ENCODE measurements around the gene ZNF101. TPM values are rescaled to one million over a fixed set of nuclear protein-coding genes. Genes with fewer than 3 reads are reported as not detected.

Gene ZNF101
- total and polyA plus RNA-seq, 9 of the 15 experiments (the other 6 are each of a cell fraction or from before 2014, with no cell fraction given), result 9.6 to 20.3 (median 12.4) TPM

- TF ChIP-seq PHF8 (IDR thresholded peaks at IDR 0.05; ENCODE audit: borderline replicate concordance, low read length) (peak; percentile 97), GATAD2B (IDR thresholded peaks at IDR 0.05; ENCODE audit: borderline replicate concordance) (no peak), ELF4 (CRISPR knock-in tag; IDR thresholded peaks at IDR 0.05) (no peak), RREB1 (CRISPR knock-in tag; IDR thresholded peaks at IDR 0.05) (0 out of 2 replicates have a peak, but pooled peaks have one; percentile 66), RBM39 (optimal IDR thresholded peaks at IDR 0.05; ENCODE audit: low read depth, low read length) (no peak), NFYB (IDR thresholded peaks at IDR 0.05; ENCODE audit: extremely low read depth, insufficient read length) (peak; percentile 61), HOMEZ (CRISPR knock-in tag; IDR thresholded peaks at IDR 0.05) (no peak), POLR2B (IDR thresholded peaks at IDR 0.05; ENCODE audit: low read depth, partially characterized antibody) (peak; percentile 88), POLR2A (conservative IDR thresholded peaks at IDR 0.05) (peak; percentile 88), RUNX1 (IDR thresholded peaks at IDR 0.05; ENCODE audit: low read depth) (0 out of 2 replicates have a peak, but pooled peaks have one; percentile 36), SP2 (IDR thresholded peaks at IDR 0.05; ENCODE audit: extremely low read depth, low read depth, low read length, poor library complexity, severe bottlenecking) (no peak), CREM (IDR thresholded peaks at IDR 0.05; ENCODE audit: low read depth) (peak; percentile 45; the same call in 1 of the 2 replicates), MEIS2 (IDR thresholded peaks at IDR 0.05; ENCODE audit: partially characterized antibody) (peak; percentile 90), ZBTB2 (IDR thresholded peaks at IDR 0.05) (peak; percentile 88)
Measured at GRCh38 chr19:19732579-19733501, 64.2 kb downstream of the ZNF101 start, which contains the start of gene ZNF14 (continued).
